ENCODE results near the gene SMIM20. TPM values are rescaled to one million over a fixed set of nuclear protein-coding genes. Genes with fewer than 3 reads are reported as not detected.

Gene SMIM20
- total RNA-seq, 1 experiment from 2014 or later, result 27.0 TPM

GRCh38 chr4:25956260-25956659 is 42.2 kb downstream of the SMIM20 start:
- H4K20me1 ChIP-seq (ENCODE audit: low read length), result no peaks in the 10 kb centered on the region
- TF ChIP-seq EZH2phosphoT487 (IDR thresholded peaks at IDR 0.05; ENCODE audit: borderline replicate concordance, low read length), result no peak
- TF ChIP-seq CTCF (conservative IDR thresholded peaks at IDR 0.05; ENCODE audit: low read depth, low read length), result no peak
- no peak for TF ChIP-seq EZH2 (IDR thresholded peaks at IDR 0.05; ENCODE audit: low read length, unreplicated experiment)
- H3K36me3 ChIP-seq (ENCODE audit: low read depth, low read length), result no peaks in the 10 kb centered on the region
- no TSS peak for BruUV-seq (replicated peaks)
- no peaks in the 10 kb centered on the region for H3F3A ChIP-seq (ENCODE audit: low read length, unreplicated experiment)
- POLR2A ChIA-PET (ENCODE audit: unreplicated experiment), result no interaction called here
- no peak overlapping the region for H3K4me3 ChIP-seq (ENCODE audit: low read length)
- no peak overlapping the region for H3K4me2 ChIP-seq (ENCODE audit: low read length)
- peaks cover 12% of the 10 kb centered on the region for H3K4me1 ChIP-seq (ENCODE audit: insufficient read depth, low read length)
- CTCF ChIA-PET, result no interaction called here
- H3K9ac ChIP-seq (ENCODE audit: low read length), result no peak overlapping the region
- DNase-seq (no peak), ATAC-seq (no peak)
- no peaks in the 10 kb centered on the region for H3K79me2 ChIP-seq (ENCODE audit: low read length)
- H3K27me3 ChIP-seq (ENCODE audit: low read length), result no peaks in the 10 kb centered on the region
- no peaks in the 10 kb centered on the region for H3K9me3 ChIP-seq (ENCODE audit: low read length)
- no peak overlapping the region for H2AFZ ChIP-seq (ENCODE audit: low read length)
- no peak overlapping the region for H3K27ac ChIP-seq (ENCODE audit: low read length)
- no peaks in the 10 kb centered on the region for H3K9me2 ChIP-seq (replicated peaks; ENCODE audit: low read length)
- intact Hi-C loops (cut with micrococcal nuclease), result no loop called here

- BruUV-seq (replicated peaks), result no TSS peak
- H3K4me1 ChIP-seq (ENCODE audit: insufficient read depth, low read length), result peaks cover 10% of the 10 kb centered on the region
- no peaks in the 10 kb centered on the region for H3K27me3 ChIP-seq (ENCODE audit: low read length)
- ChIA-PET POLR2A (ENCODE audit: unreplicated experiment) (no interaction called here), CTCF (interaction anchor here (0.6 kb wide), 1 partner anchor 288 kb away, joined by 9 read pairs; no protein-coding TSS in a partner anchor)
- DNase-seq, result no peak
- no peaks in the 10 kb centered on the region for H3K36me3 ChIP-seq (ENCODE audit: low read depth, low read length)
- H3F3A ChIP-seq (ENCODE audit: low read length, unreplicated experiment), result no peaks in the 10 kb centered on the region
- H3K9me3 ChIP-seq (ENCODE audit: low read length), result no peaks in the 10 kb centered on the region
- intact Hi-C loops (cut with micrococcal nuclease), result no loop called here
- TF ChIP-seq EZH2 (IDR thresholded peaks at IDR 0.05; ENCODE audit: low read length, unreplicated experiment) (no peak), EZH2phosphoT487 (IDR thresholded peaks at IDR 0.05; ENCODE audit: borderline replicate concordance, low read length) (no peak), CTCF (conservative IDR thresholded peaks at IDR 0.05; ENCODE audit: low read depth, low read length) (no peak)
- no peak overlapping the region for H3K4me2 ChIP-seq (ENCODE audit: low read length)
- no peaks in the 10 kb centered on the region for H3K9me2 ChIP-seq (replicated peaks; ENCODE audit: low read length)
- ATAC-seq, result no peak
- H3K79me2 ChIP-seq (ENCODE audit: low read length), result no peaks in the 10 kb centered on the region
- H4K20me1 ChIP-seq (ENCODE audit: low read length), result no peaks in the 10 kb centered on the region
- H3K9ac ChIP-seq (ENCODE audit: low read length), result no peak overlapping the region
- H3K4me3 ChIP-seq (ENCODE audit: low read length), result no peak overlapping the region
- no peak overlapping the region for H2AFZ ChIP-seq (ENCODE audit: low read length)
- H3K27ac ChIP-seq (ENCODE audit: low read length), result no peak overlapping the region
These were observed 44.1 kb downstream of the SMIM20 start for GRCh38 chr4:25958110-25958509.

- no peaks in the 10 kb centered on the region for H4K20me1 ChIP-seq (ENCODE audit: low read length)
- no peak overlapping the region for H3K4me3 ChIP-seq (ENCODE audit: low read length)
- TF ChIP-seq CTCF (conservative IDR thresholded peaks at IDR 0.05; ENCODE audit: low read depth, low read length), result no peak
- TF ChIP-seq EZH2phosphoT487 (IDR thresholded peaks at IDR 0.05; ENCODE audit: borderline replicate concordance, low read length), result no peak
- no peak for TF ChIP-seq EZH2 (IDR thresholded peaks at IDR 0.05; ENCODE audit: low read length, unreplicated experiment)
- intact Hi-C loops (cut with micrococcal nuclease), result no loop called here
- no peak overlapping the region for H3K4me2 ChIP-seq (ENCODE audit: low read length)
- no peak overlapping the region for H3K9ac ChIP-seq (ENCODE audit: low read length)
- DNase-seq, result no peak
- ChIA-PET CTCF (no interaction called here), POLR2A (ENCODE audit: unreplicated experiment) (no interaction called here)
- no peak overlapping the region for H3K27ac ChIP-seq (ENCODE audit: low read length)
- H3K9me2 ChIP-seq (replicated peaks; ENCODE audit: low read length), result no peaks in the 10 kb centered on the region
- H3K9me3 ChIP-seq (ENCODE audit: low read length), result no peaks in the 10 kb centered on the region
- BruUV-seq (replicated peaks), result no TSS peak
- no peaks in the 10 kb centered on the region for H3F3A ChIP-seq (ENCODE audit: low read length, unreplicated experiment)
- H3K36me3 ChIP-seq (ENCODE audit: low read depth, low read length), result no peaks in the 10 kb centered on the region
- H3K27me3 ChIP-seq (ENCODE audit: low read length), result no peaks in the 10 kb centered on the region
- 0 out of 2 replicates have a peak, but pooled peaks cover 4% of the 10 kb centered on the region for H3K4me1 ChIP-seq (ENCODE audit: insufficient read depth, low read length)
- H2AFZ ChIP-seq (ENCODE audit: low read length), result no peak overlapping the region
- no peaks in the 10 kb centered on the region for H3K79me2 ChIP-seq (ENCODE audit: low read length)
- no peak for ATAC-seq
These were observed 48.4 kb downstream of the SMIM20 start for GRCh38 chr4:25962393-25962792.
